A549 (cell line): ENCODE measurements around the gene CEP112.

Experiments used
- CEBPB ChIP-seq, 2 experiments: fragments of >200 bp in 1 of 2; sonication (Bioruptor Twin) in 1 of 2; formaldehyde crosslinking in 1 of 2; IDR thresholded peaks; 2 replicates each; pipeline ENCODE4 v1.6.1; 2012 to 2016
- CHD4 ChIP-seq: fragments of 200-600 bp; sonication (generic); IDR thresholded peaks from 2 replicates; pipeline ENCODE4 v1.6.1; 2016; ENCODE audit warnings: antibody characterized with exemption, mild to moderate bottlenecking, borderline replicate concordance
- HDAC2 ChIP-seq: fragments of 200-600 bp; sonication (generic); IDR thresholded peaks from 2 replicates; pipeline ENCODE4 v1.6.1; 2016
- NR3C1 ChIP-seq: fragments of >200 bp; sonication (Bioruptor Twin); formaldehyde crosslinking; IDR thresholded peaks from 3 replicates; pipeline ENCODE4 v1.6.1; 2017
- POLR2A ChIP-seq: IDR thresholded peaks from 2 replicates; pipeline ENCODE4 v1.6.1; 2012; ENCODE audit warnings: mild to moderate bottlenecking, low read length
- TF ChIP-seq, protein P1 (sequence below): fragments of >200 bp; sonication (Bioruptor Twin); formaldehyde crosslinking; IDR thresholded peaks from 3 replicates; pipeline ENCODE4 v1.5.1; 2016

GRCh38 chr17:66215529-66215911 is 23.6 kb upstream of the CEP112 start:
- TF ChIP-seq NR3C1 (no peak), POLR2A (no peak), CEBPB (IDR thresholded peaks at IDR 0.05) (no peak), CHD4 (no peak), HDAC2 (no peak)
- TF ChIP-seq, protein P1, sequence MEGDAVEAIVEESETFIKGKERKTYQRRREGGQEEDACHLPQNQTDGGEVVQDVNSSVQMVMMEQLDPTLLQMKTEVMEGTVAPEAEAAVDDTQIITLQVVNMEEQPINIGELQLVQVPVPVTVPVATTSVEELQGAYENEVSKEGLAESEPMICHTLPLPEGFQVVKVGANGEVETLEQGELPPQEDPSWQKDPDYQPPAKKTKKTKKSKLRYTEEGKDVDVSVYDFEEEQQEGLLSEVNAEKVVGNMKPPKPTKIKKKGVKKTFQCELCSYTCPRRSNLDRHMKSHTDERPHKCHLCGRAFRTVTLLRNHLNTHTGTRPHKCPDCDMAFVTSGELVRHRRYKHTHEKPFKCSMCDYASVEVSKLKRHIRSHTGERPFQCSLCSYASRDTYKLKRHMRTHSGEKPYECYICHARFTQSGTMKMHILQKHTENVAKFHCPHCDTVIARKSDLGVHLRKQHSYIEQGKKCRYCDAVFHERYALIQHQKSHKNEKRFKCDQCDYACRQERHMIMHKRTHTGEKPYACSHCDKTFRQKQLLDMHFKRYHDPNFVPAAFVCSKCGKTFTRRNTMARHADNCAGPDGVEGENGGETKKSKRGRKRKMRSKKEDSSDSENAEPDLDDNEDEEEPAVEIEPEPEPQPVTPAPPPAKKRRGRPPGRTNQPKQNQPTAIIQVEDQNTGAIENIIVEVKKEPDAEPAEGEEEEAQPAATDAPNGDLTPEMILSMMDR: no peak
